H1 (cell line): ENCODE data around the gene OSCP1. TPM values are rescaled to one million over a fixed set of nuclear protein-coding genes. Genes with fewer than 3 reads are reported as not detected.

Experiments used
- GTF2F1 ChIP-seq: IDR thresholded peaks from 2 replicates; pipeline ENCODE4 v1.6.1; 2012; ENCODE audit warnings: low read depth, low read length, improper control_type of control experiment, borderline replicate concordance
- SP4 ChIP-seq: IDR thresholded peaks from 2 replicates; pipeline ENCODE4 v1.6.1; 2012; ENCODE audit warnings: low read length, inconsistent platforms
- SRF ChIP-seq: IDR thresholded peaks from 2 replicates; pipeline ENCODE4 v1.6.1; 2011; ENCODE audit warnings: mild to moderate bottlenecking, low read depth, low read length, moderate library complexity
- polyA plus RNA-seq, 7 experiments: library from polyadenylated mRNA; depleted of rRNA in 3 of 7; stranded (reverse) in 5 of 7; unstranded in 2 of 7; fragments of >200 nt in 5 of 7; fragments of 200-250 nt in 2 of 7; gene quantifications; 1 replicate in 5 of 7; 2 replicates in 1 of 7; 4 replicates in 1 of 7; pipeline versions ENCODE4 v1.2.1 to v1.2.3, GENCODE V29; 2011 to 2013; ENCODE audit warnings: missing spikeins in 2 of 7, mixed read lengths in 2 of 7
- total RNA-seq: library from RNA; stranded (reverse); fragmentation: NEBNext Ultra II Directional; extraction: Animal tissue kit (Norgen Biotek cat#: 25700); gene quantifications from 2 replicates; pipeline ENCODE4 v1.2.1, GENCODE V29; 2021

The OSCP1 gene
- total and polyA plus RNA-seq, 2 of the 8 experiments (the other 6 are each of a cell fraction or from before 2014, with no cell fraction given) = 1.8 to 3.3 TPM

DNA sequence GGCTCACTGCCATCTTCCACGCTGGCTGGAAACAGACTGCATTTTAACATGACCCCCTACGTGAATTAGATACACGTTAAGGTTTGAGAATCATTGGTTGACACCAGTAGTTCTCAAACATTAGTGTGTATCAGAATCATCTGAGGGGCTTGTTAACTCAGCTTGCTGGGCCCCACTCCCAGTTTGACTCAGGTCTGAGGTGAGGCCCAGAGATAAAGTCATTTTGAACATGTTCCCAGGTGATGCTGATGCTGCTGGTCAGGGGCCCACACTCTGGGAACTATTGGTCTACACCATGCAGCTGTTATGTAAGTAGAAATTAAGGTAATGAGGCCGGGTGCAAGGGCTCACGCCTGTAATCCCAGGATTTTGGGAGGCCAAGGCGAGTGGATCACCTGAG is 53.9 kb downstream of the OSCP1 start (continued):
- TF ChIP-seq SRF (no peak), GTF2F1 (no peak), SP4 (no peak)
